Measurements from ENCODE around the gene WNT10A. TPM values are rescaled to one million over a fixed set of nuclear protein-coding genes. Genes with fewer than 3 reads are reported as not detected.

The WNT10A gene
- total and polyA plus RNA-seq, 9 donors = 0.04 to 12.4 (median 0.27) TPM; not detected in 4

DNA sequence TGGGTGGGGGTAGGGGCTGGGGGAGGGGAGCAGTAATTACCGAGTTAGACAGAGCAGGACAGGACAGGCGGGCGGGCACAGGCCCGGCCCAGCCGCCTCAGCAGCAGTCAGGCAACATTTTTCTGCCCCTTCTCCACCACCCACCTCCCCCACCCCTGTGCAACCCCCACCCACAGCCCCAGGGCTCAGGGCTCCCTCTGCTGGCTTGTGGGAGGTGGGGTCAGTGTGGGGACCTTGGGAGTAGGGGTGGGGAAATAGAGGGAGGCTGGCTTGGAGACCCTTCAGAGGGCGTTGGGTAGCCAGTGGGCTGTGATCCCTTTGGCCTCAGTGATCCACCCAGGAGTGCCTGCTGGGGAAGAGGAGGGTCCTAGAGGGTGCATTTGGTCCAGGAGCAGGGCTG lies 14.7 kb upstream of the WNT10A start:
- H3K9me3 ChIP-seq = no peaks in the 10 kb centered on the region
- intact Hi-C loops (cut with DNase I) = no loop called here
- no peaks in the 10 kb centered on the region for H3K36me3 ChIP-seq
- H3K27me3 ChIP-seq = no peaks in the 10 kb centered on the region
- no peak overlapping the region for H3K27ac ChIP-seq
- DNase-seq = peak in 1 of 5 donors; percentile 11
- no peak for TF ChIP-seq EP300 (IDR thresholded peaks at IDR 0.05)
- TF ChIP-seq POLR2A (IDR thresholded peaks at IDR 0.05) = no peak
- TF ChIP-seq, protein P1, sequence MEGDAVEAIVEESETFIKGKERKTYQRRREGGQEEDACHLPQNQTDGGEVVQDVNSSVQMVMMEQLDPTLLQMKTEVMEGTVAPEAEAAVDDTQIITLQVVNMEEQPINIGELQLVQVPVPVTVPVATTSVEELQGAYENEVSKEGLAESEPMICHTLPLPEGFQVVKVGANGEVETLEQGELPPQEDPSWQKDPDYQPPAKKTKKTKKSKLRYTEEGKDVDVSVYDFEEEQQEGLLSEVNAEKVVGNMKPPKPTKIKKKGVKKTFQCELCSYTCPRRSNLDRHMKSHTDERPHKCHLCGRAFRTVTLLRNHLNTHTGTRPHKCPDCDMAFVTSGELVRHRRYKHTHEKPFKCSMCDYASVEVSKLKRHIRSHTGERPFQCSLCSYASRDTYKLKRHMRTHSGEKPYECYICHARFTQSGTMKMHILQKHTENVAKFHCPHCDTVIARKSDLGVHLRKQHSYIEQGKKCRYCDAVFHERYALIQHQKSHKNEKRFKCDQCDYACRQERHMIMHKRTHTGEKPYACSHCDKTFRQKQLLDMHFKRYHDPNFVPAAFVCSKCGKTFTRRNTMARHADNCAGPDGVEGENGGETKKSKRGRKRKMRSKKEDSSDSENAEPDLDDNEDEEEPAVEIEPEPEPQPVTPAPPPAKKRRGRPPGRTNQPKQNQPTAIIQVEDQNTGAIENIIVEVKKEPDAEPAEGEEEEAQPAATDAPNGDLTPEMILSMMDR (IDR thresholded peaks at IDR 0.05) = no peak
- H3K4me1 ChIP-seq (ENCODE audit: insufficient read depth) = peaks cover 9% of the 10 kb centered on the region
- no peak overlapping the region for H3K4me3 ChIP-seq
- 84 to 88% (median 85%) methylated on average over 6 of the region's 6 CpGs for WGBS, 3 donors

GRCh38 chr2:218867900-218868299 lies 12.8 kb upstream of the WNT10A start:
- H3K9me3 ChIP-seq = no peaks in the 10 kb centered on the region
- DNase-seq = peak in 3 of 5 donors; percentile 45 to 65 (median 52)
- peaks cover 14% of the 10 kb centered on the region for H3K4me1 ChIP-seq (ENCODE audit: insufficient read depth)
- H3K36me3 ChIP-seq = no peaks in the 10 kb centered on the region
- 11 to 28% (median 25%) methylated on average over 6 of the region's 6 CpGs for WGBS, 3 donors
- TF ChIP-seq POLR2A (IDR thresholded peaks at IDR 0.05) = no peak
- no peak for TF ChIP-seq EP300 (IDR thresholded peaks at IDR 0.05)
- TF ChIP-seq, protein P1 (IDR thresholded peaks at IDR 0.05) = no peak
- H3K27ac ChIP-seq = no peak overlapping the region
- H3K4me3 ChIP-seq = no peak overlapping the region
- no peaks in the 10 kb centered on the region for H3K27me3 ChIP-seq
- intact Hi-C loops (cut with DNase I) = no loop called here

DNA sequence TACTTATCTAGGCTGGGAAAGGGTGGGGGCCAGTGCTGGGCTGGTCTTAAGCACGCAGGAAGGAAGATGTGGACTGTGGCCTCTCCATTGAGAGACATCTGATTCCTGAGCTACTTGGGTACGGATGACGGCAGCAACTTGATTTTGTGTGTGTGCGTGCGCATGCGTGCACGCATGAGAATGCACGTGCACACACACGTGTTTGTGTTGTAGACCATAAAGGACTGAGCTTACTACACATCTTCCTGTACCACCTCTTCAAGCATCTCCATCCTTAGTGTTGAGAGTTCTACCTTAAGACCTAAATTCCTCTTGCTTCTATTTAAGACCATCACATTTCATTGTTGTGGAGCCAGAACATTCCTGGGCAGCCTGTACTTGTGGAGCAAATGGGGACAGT lies 11.6 kb upstream of the WNT10A start:
- Histone ChIP-seq H3K27ac (no peak overlapping the region), H3K4me1 (ENCODE audit: insufficient read depth) (peaks cover 14% of the 10 kb centered on the region), H3K9me3 (no peaks in the 10 kb centered on the region), H3K4me3 (no peak overlapping the region), H3K36me3 (no peaks in the 10 kb centered on the region), H3K27me3 (no peaks in the 10 kb centered on the region)
- TF ChIP-seq, protein P1 (IDR thresholded peaks at IDR 0.05) = no peak
- no peak for TF ChIP-seq EP300 (IDR thresholded peaks at IDR 0.05)
- no peak for TF ChIP-seq POLR2A (IDR thresholded peaks at IDR 0.05)
- intact Hi-C loops (cut with DNase I) = no loop called here
- DNase-seq = no peak
- 94 to 96% (median 95%) methylated on average over 9 of the region's 9 CpGs for WGBS, 3 donors

DNA sequence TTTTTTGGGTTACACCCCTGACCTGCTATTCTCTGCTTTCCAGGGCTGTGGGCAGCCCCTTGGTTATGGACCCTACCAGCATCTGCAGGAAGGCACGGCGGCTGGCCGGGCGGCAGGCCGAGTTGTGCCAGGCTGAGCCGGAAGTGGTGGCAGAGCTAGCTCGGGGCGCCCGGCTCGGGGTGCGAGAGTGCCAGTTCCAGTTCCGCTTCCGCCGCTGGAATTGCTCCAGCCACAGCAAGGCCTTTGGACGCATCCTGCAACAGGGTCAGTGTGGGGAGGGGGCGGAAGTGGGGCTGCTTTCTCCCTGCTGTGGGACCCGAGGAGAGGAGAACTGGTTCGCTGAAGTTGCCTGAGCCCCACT lies 9.7 kb upstream of the WNT10A start:
- H3K36me3 ChIP-seq = no peaks in the 10 kb centered on the region
- no peak overlapping the region for H3K27ac ChIP-seq
- no peak for TF ChIP-seq EP300 (IDR thresholded peaks at IDR 0.05)
- WGBS, 3 donors = 43 to 55% (median 52%) methylated on average over 17 to 18 of the region's 18 CpGs
- H3K4me3 ChIP-seq = no peak overlapping the region
- intact Hi-C loops (cut with DNase I) = no loop called here
- no peaks in the 10 kb centered on the region for H3K9me3 ChIP-seq
- H3K27me3 ChIP-seq = no peaks in the 10 kb centered on the region
- H3K4me1 ChIP-seq (ENCODE audit: insufficient read depth) = peaks cover 14% of the 10 kb centered on the region
- no peak for DNase-seq

GRCh38 chr2:218871345-218872302 lies 9.0 kb upstream of the WNT10A start:
- Histone ChIP-seq H3K27ac (no peak overlapping the region), H3K9me3 (no peaks in the 10 kb centered on the region), H3K4me1 (ENCODE audit: insufficient read depth) (peaks cover 14% of the 10 kb centered on the region), H3K27me3 (no peaks in the 10 kb centered on the region), H3K4me3 (no peak overlapping the region), H3K36me3 (no peaks in the 10 kb centered on the region)
- no peak for TF ChIP-seq EP300 (IDR thresholded peaks at IDR 0.05)
- TF ChIP-seq, protein P1 (IDR thresholded peaks at IDR 0.05) = no peak
- no peak for TF ChIP-seq POLR2A (IDR thresholded peaks at IDR 0.05)
- WGBS, 3 donors = 6 to 7% (median 7%) methylated on average over 44 to 60 of the region's 60 CpGs
- intact Hi-C loops (cut with DNase I) = no loop called here
- DNase-seq = no peak

Measured in ovary (tissue), 9 donors.